ENCODE data around the gene ATP8A2.

ATP8A2 gene

GRCh38 chr13:25649001-25649633 lies 277.3 kb downstream of the ATP8A2 start:
- no peak for DNase-seq

GRCh38 chr13:25652764-25653163 lies 281.0 kb downstream of the ATP8A2 start:
- DNase-seq = no peak

- DNase-seq = no peak
Observed at GRCh38 chr13:25654322-25654721, 282.5 kb downstream of the ATP8A2 start.

GRCh38 chr13:25657157-25657556 lies 285.4 kb downstream of the ATP8A2 start:
- DNase-seq = no peak

GRCh38 chr13:25659091-25659795 lies 287.5 kb downstream of the ATP8A2 start:
- peak; percentile 2 for DNase-seq

- DNase-seq = no peak
Observed at GRCh38 chr13:25660996-25661395, 289.2 kb downstream of the ATP8A2 start.

GRCh38 chr13:25662516-25662915 lies 290.7 kb downstream of the ATP8A2 start:
- no peak for DNase-seq

- DNase-seq = no peak
Observed at GRCh38 chr13:25668345-25668744, 296.6 kb downstream of the ATP8A2 start.

- DNase-seq = no peak
Observed at GRCh38 chr13:25673711-25674110, 301.9 kb downstream of the ATP8A2 start.

GRCh38 chr13:25674371-25674770 lies 302.6 kb downstream of the ATP8A2 start:
- no peak for DNase-seq

GRCh38 chr13:25675060-25675459 lies 303.3 kb downstream of the ATP8A2 start:
- no peak for DNase-seq

GRCh38 chr13:25677956-25678355 lies 306.2 kb downstream of the ATP8A2 start:
- no peak for DNase-seq

- peak; percentile 14 for DNase-seq
Observed at GRCh38 chr13:25678398-25678797, 306.6 kb downstream of the ATP8A2 start.

- no peak for DNase-seq
Observed at GRCh38 chr13:25679159-25679558, 307.4 kb downstream of the ATP8A2 start.

- DNase-seq = no peak
Observed at GRCh38 chr13:25679936-25680335, 308.2 kb downstream of the ATP8A2 start.

GRCh38 chr13:25682276-25682675 lies 310.5 kb downstream of the ATP8A2 start:
- DNase-seq = no peak

GRCh38 chr13:25683056-25683455 lies 311.3 kb downstream of the ATP8A2 start:
- DNase-seq = no peak

- no peak for DNase-seq
Observed at GRCh38 chr13:25683662-25684370, 312.0 kb downstream of the ATP8A2 start.

GRCh38 chr13:25684491-25684890 lies 312.7 kb downstream of the ATP8A2 start:
- DNase-seq = no peak

- DNase-seq = peak; percentile 59
Observed at GRCh38 chr13:25686831-25687470, 315.2 kb downstream of the ATP8A2 start.

GRCh38 chr13:25687471-25688225 lies 315.9 kb downstream of the ATP8A2 start:
- peak; percentile 59 for DNase-seq

GRCh38 chr13:25688536-25688935 lies 316.8 kb downstream of the ATP8A2 start:
- DNase-seq = no peak

GRCh38 chr13:25689539-25689938 lies 317.8 kb downstream of the ATP8A2 start:
- DNase-seq = no peak
